K562 (cell line): ENCODE results near the gene MAP3K13. TPM values are rescaled to one million over a fixed set of nuclear protein-coding genes. Genes with fewer than 3 reads are reported as not detected.

Experiments
- ATAC-seq: fragments of 200-7000 bp; cut with Tn5 transposase; 3 replicates; pipeline ENCODE4 v1.9.1; 2020; ENCODE audit warnings: moderate library complexity
- BruUV-seq: library from RNA; stranded (reverse); fragments of 400-500 nt; replicated peaks from 2 replicates; lab custom pipeline; 2021; lab: Mats Ljungman, UMichigan
- CTCF ChIA-PET: fragments of 300-600 bp; formaldehyde crosslinking; extraction: SDS; loops from one replicate; lab custom pipeline; 2021; ENCODE audit warnings: low intra/inter-chr PET ratio; lab: Yijun Ruan, JAX
- POLR2A ChIA-PET: fragments of 300-600, 350-650 bp; sonication (Branson Sonifier 250); formaldehyde crosslinking; extraction: SDS; loops from one replicate; lab custom pipeline; 2021; ENCODE audit warnings: antibody characterized with exemption, inconsistent platforms; lab: Yijun Ruan, JAX
- DNase-seq, 4 experiments: peaks; one replicate each; pipeline versions ENCODE4 v3.0.0 to v3.0.0-alpha.2; 2011 to 2018; ENCODE audit warnings: low spot score in 3 of 4, mixed read lengths in 3 of 4; ENCODE audit errors: extremely low read depth in 1 of 4
- FAIRE-seq: peaks from 2 replicates; lab custom pipeline; 2011; peaks lifted over from hg19 to GRCh38; lab: Jason Lieb, UNC
- H2AFZ ChIP-seq: 2 replicates; pipeline ENCODE4 v1.6.0; 2011; ENCODE audit warnings: low read depth, low read length, control low read depth, inconsistent platforms
- H3K27ac ChIP-seq: fragments of 200-600 bp; 3 replicates; pipeline ENCODE4 v1.8.0; 2011; ENCODE audit warnings: low read depth, mild to moderate bottlenecking, control low read depth, inconsistent platforms, low read length, moderate library complexity, mixed read lengths; ENCODE audit errors: extremely low read depth
- H3K27me3 ChIP-seq, 2 experiments: fragments of 300-600 bp in 1 of 2; 2 replicates in 1 of 2; 3 replicates in 1 of 2; pipeline versions ENCODE4 v1.6.0 to v1.8.0; 2011; ENCODE audit warnings: inconsistent platforms in 2 of 2, low read length in 2 of 2, mild to moderate bottlenecking in 1 of 2, mixed read lengths in 1 of 2, moderate library complexity in 1 of 2; ENCODE audit not compliant: control insufficient read depth in 2 of 2, insufficient read depth in 2 of 2
- H3K36me3 ChIP-seq: fragments of 300-600 bp; 3 replicates; pipeline ENCODE4 v1.8.0; 2011; ENCODE audit warnings: mild to moderate bottlenecking, low read length, inconsistent platforms; ENCODE audit not compliant: control insufficient read depth, insufficient read depth
- H3K4me1 ChIP-seq, 2 experiments: fragments of 200-600 bp in 1 of 2; replicated peaks in 1 of 2; 2 replicates in 1 of 2; 3 replicates in 1 of 2; pipeline versions ENCODE4 v1.5.1 to v1.8.0; 2011; ENCODE audit warnings: inconsistent platforms in 2 of 2, low read length in 2 of 2, mild to moderate bottlenecking in 1 of 2, mixed read lengths in 1 of 2, moderate library complexity in 1 of 2; ENCODE audit not compliant: control insufficient read depth in 2 of 2, insufficient read depth in 2 of 2
- H3K4me2 ChIP-seq: 2 replicates; pipeline ENCODE4 v1.6.1; 2011; ENCODE audit warnings: low read length, control low read depth, inconsistent platforms, mixed read lengths; ENCODE audit not compliant: insufficient read depth
- H3K4me3 ChIP-seq: fragments of 200-600 bp; sonication (generic), shearing (Covaris generic); 2 replicates; pipeline ENCODE4 v1.5.1; 2016; ENCODE audit warnings: control low read depth, inconsistent platforms
- H3K79me2 ChIP-seq: fragments of 200-600 bp; 3 replicates; pipeline ENCODE4 v1.8.0; 2011; ENCODE audit warnings: low read length, inconsistent platforms; ENCODE audit not compliant: control insufficient read depth, insufficient read depth
- H3K9ac ChIP-seq, 2 experiments: 2 replicates each; pipeline versions ENCODE4 v1.6.0 to v1.6.1; 2011; ENCODE audit warnings: low read depth in 2 of 2, low read length in 2 of 2, control low read depth in 1 of 2, inconsistent platforms in 1 of 2, mild to moderate bottlenecking in 1 of 2, mixed read lengths in 1 of 2; ENCODE audit not compliant: insufficient read depth in 1 of 2
- H3K9me1 ChIP-seq: one replicate; pipeline ENCODE4 v1.6.0; 2011; ENCODE audit warnings: inconsistent platforms, mild to moderate bottlenecking, low read length, moderate library complexity; ENCODE audit not compliant: control insufficient read depth, insufficient read depth
- H3K9me3 ChIP-seq: replicated peaks from 2 replicates; pipeline ENCODE4 v1.5.1; 2011; ENCODE audit warnings: low read depth, low read length, inconsistent platforms; ENCODE audit not compliant: control insufficient read depth, insufficient read depth
- H4K20me1 ChIP-seq: replicated peaks from 2 replicates; pipeline ENCODE4 v1.6.1; 2011; ENCODE audit warnings: low read length, inconsistent platforms, mixed read lengths; ENCODE audit not compliant: control insufficient read depth, insufficient read depth
- CHCHD3 ChIP-seq: fragments of 250-450 bp; sonication (Bioruptor Pico); IDR thresholded peaks from 2 replicates; pipeline ENCODE4 v2.1.2; 2022; ENCODE audit warnings: mild to moderate bottlenecking
- CREB3 ChIP-seq: fragments of 450-650 bp; conservative IDR thresholded peaks from 2 replicates; pipeline ENCODE4 v1.6.1; 2016; ENCODE audit warnings: missing genetic modification characterization, low read depth, mild to moderate bottlenecking, missing compliant biosample characterization, moderate library complexity
- DPF2 ChIP-seq: fragments of 450-650 bp; IDR thresholded peaks from 2 replicates; pipeline ENCODE4 v1.6.1; 2016
- HLTF ChIP-seq: fragments of 450-650 bp; IDR thresholded peaks from 2 replicates; pipeline ENCODE4 v1.6.1; 2016
- ILK ChIP-seq: fragments of 450-650 bp; IDR thresholded peaks from 2 replicates; pipeline ENCODE4 v1.6.1; 2016; ENCODE audit warnings: missing genetic modification characterization, low read depth, mild to moderate bottlenecking, missing compliant biosample characterization, moderate library complexity, borderline replicate concordance
- KLF10 ChIP-seq: fragments of 250-450 bp; sonication (Bioruptor Pico); IDR thresholded peaks from 2 replicates; pipeline ENCODE4 v1.6.1; 2021; ENCODE audit warnings: matching md5 sums
- NFIX ChIP-seq: fragments of 250-450 bp; sonication (Bioruptor Pico); IDR thresholded peaks from 2 replicates; pipeline ENCODE4 v1.4.0; 2020; ENCODE audit warnings: low read depth, mild to moderate bottlenecking, moderate library complexity
- NKRF ChIP-seq: fragments of 450-650 bp; IDR thresholded peaks from 2 replicates; pipeline ENCODE4 v1.6.1; 2016; ENCODE audit warnings: borderline replicate concordance
- RBM22 ChIP-seq: fragments of 200-400 bp; formaldehyde crosslinking; IDR thresholded peaks from 2 replicates; pipeline ENCODE4 v1.6.1; 2018; ENCODE audit warnings: low read length, low read depth; ENCODE audit not compliant: poor library complexity, severe bottlenecking
- SAFB2 ChIP-seq: fragments of 200-400 bp; formaldehyde crosslinking; IDR thresholded peaks from 2 replicates; pipeline ENCODE4 v1.6.1; 2018; ENCODE audit warnings: borderline replicate concordance, low read length, low read depth, moderate library complexity; ENCODE audit not compliant: severe bottlenecking
- TAF15 ChIP-seq: fragments of 200-400 bp; formaldehyde crosslinking; IDR thresholded peaks from 2 replicates; pipeline ENCODE4 v1.6.1; 2017; ENCODE audit warnings: mild to moderate bottlenecking, low read depth, low read length, moderate library complexity
- TEAD2 ChIP-seq: fragments of 450-650 bp; IDR thresholded peaks from 2 replicates; pipeline ENCODE4 v1.6.1; 2016; ENCODE audit warnings: missing genetic modification characterization, control low read depth, missing compliant biosample characterization
- VEZF1 ChIP-seq: fragments of 200-800 bp; sonication (Bioruptor generic); IDR thresholded peaks from 2 replicates; pipeline ENCODE4 v1.6.1; 2017; ENCODE audit warnings: missing genetic modification characterization, missing compliant biosample characterization
- ZNF449 ChIP-seq: fragments of 250-450 bp; sonication (Bioruptor Pico); IDR thresholded peaks from 2 replicates; pipeline ENCODE4 v1.8.0; 2022; ENCODE audit warnings: moderate library complexity, mild to moderate bottlenecking, inconsistent platforms
- ZZZ3 ChIP-seq: fragments of 450-650 bp; IDR thresholded peaks from 2 replicates; pipeline ENCODE4 v1.6.1; 2016; ENCODE audit warnings: antibody characterized with exemption, mild to moderate bottlenecking, moderate library complexity
- WGBS: fragments of 100-300 bp; shearing (Covaris generic); methylation state at CpG from one replicate; pipeline ENCODE4 v1.1.6; 2016; ENCODE audit warnings: low coverage, mixed read lengths; ENCODE audit not compliant: insufficient coverage; ENCODE audit errors: missing lambda C conversion rate; 5-methylcytosine and 5-hydroxymethylcytosine counted together
- in situ Hi-C: fragments of 300-500 bp; cut with MboI; formaldehyde crosslinking; loops from 4 replicates; pipeline ENCODE4 v1.15.0; 2018; ENCODE audit warnings: inconsistent platforms, mixed read lengths
- intact Hi-C: fragments of 100-400 bp; cut with micrococcal nuclease; formaldehyde crosslinking; loops from 2 replicates; pipeline ENCODE4 v1.14.2; 2022
- polyA plus RNA-seq, 8 experiments: library from polyadenylated mRNA; depleted of rRNA in 4 of 8; stranded (reverse) in 5 of 8; unstranded in 3 of 8; fragments of >200 nt; fragmentation: Nextera tagmentation in 2 of 8; fragmentation: Illumina TruSeq in 1 of 8; extraction: Ambion mirVana in 2 of 8; extraction: Trizol in 1 of 8; gene quantifications; 2 replicates each; pipeline versions ENCODE4 v1.2.1 to v1.2.3, GENCODE V29; 2011 to 2014; ENCODE audit warnings: inconsistent platforms in 1 of 8, missing spikeins in 1 of 8
- total RNA-seq, 7 experiments: library from RNA; depleted of rRNA in 6 of 7; stranded (reverse); fragments of >200 nt in 6 of 7; fragmentation: Illumina TruSeq in 2 of 7; extraction: Trizol in 2 of 7; gene quantifications; 2 replicates each; pipeline versions ENCODE4 v1.2.1 to v1.2.3, GENCODE V29; 2011 to 2021; ENCODE audit warnings: low replicate concordance in 1 of 7

Gene MAP3K13
- total and polyA plus RNA-seq, 9 of the 15 experiments (the other 6 are each of a cell fraction or from before 2014, with no cell fraction given): 0.04 to 0.32 (median 0.15) TPM; not detected in 2

GRCh38 chr3:185393055-185393454 lies 30.1 kb downstream of the MAP3K13 start (continued):
- TF ChIP-seq VEZF1: no peak
- no peak for TF ChIP-seq DPF2
- TF ChIP-seq CHCHD3 (CRISPR knock-in tag): no peak
- TF ChIP-seq TAF15: no peak

GRCh38 chr3:185397676-185398075 lies 34.7 kb downstream of the MAP3K13 start:
- ATAC-seq: no peak
- in situ Hi-C loops (no loop called here), intact Hi-C loops (no loop called here)
- Histone ChIP-seq H3K9me1 (no peaks in the 10 kb centered on the region), H3K79me2 (no peaks in the 10 kb centered on the region), H3K27ac (no peak overlapping the region), H3K4me1 (no peaks in the 10 kb centered on the region), H2AFZ (no peak overlapping the region)
- no TSS peak for BruUV-seq
- TF ChIP-seq NFIX (CRISPR knock-in tag) (no peak), ZZZ3 (no peak), CREB3 (tag) (no peak), ZNF449 (no peak), RBM22 (no peak), TEAD2 (no peak), HLTF (no peak), KLF10 (CRISPR knock-in tag) (no peak), SAFB2 (no peak), NKRF (no peak), ILK (tag) (no peak)
- TF ChIP-seq, all 486 proteins: peak for 0
- no peaks in the 10 kb centered on the region for H3K36me3 ChIP-seq
- H3K9me3 ChIP-seq: no peaks in the 10 kb centered on the region
- H3K4me3 ChIP-seq: no peak overlapping the region
- no peaks in the 10 kb centered on the region for H4K20me1 ChIP-seq
- H3K27me3 ChIP-seq: peaks cover 18 to 19% of the 10 kb centered on the region in 2 experiments; a peak in 4 of 5 replicates
- no peak overlapping the region for H3K4me2 ChIP-seq
- no peak for DNase-seq
- no peak for FAIRE-seq
- no peak overlapping the region; a peak in 1 of 4 replicates for H3K9ac ChIP-seq
- POLR2A ChIA-PET: no interaction called here
- WGBS: 3% methylated on average over 6 of the region's 6 CpGs
- CTCF ChIA-PET: no interaction called here
